ENCODE results near the gene OXT. TPM values are rescaled to one million over a fixed set of nuclear protein-coding genes. Genes with fewer than 3 reads are reported as not detected.

The OXT gene
- total and polyA plus RNA-seq, 2 of the 13 experiments (the other 11 are each of a cell fraction or from before 2014, with no cell fraction given) = not detected

GRCh38 chr20:3106658-3107463, 35.4 kb downstream of the OXT start (continued):
- TF ChIP-seq USF2 (IDR thresholded peaks at IDR 0.05; ENCODE audit: low read depth, low read length) (no peak), USF2 (CRISPR knock-in tag; IDR thresholded peaks at IDR 0.05; ENCODE audit: borderline replicate concordance) (no peak; the same call in 1 of the 2 replicates), ZUFSP (CRISPR knock-in tag; IDR thresholded peaks at IDR 0.05; ENCODE audit: borderline replicate concordance) (0 out of 2 replicates have a peak, but pooled peaks have one; percentile 45), ZNF225 (CRISPR knock-in tag; IDR thresholded peaks at IDR 0.05) (peak; percentile 24; the same call in 1 of the 2 replicates), NFE2L1 (CRISPR knock-in tag; IDR thresholded peaks at IDR 0.05; ENCODE audit: borderline replicate concordance) (peak; percentile 79; the same call in 1 of the 2 replicates), ZBTB49 (CRISPR knock-in tag; IDR thresholded peaks at IDR 0.05; ENCODE audit: borderline replicate concordance) (peak; percentile 83; the same call in 1 of the 2 replicates), MYPOP (CRISPR knock-in tag; IDR thresholded peaks at IDR 0.05) (no peak), SNAPC4 (CRISPR knock-in tag; IDR thresholded peaks at IDR 0.05) (0 out of 2 replicates have a peak, but pooled peaks have one; percentile 30), SOX5 (CRISPR knock-in tag; IDR thresholded peaks at IDR 0.05; ENCODE audit: borderline replicate concordance) (peak; percentile 35; the same call in 1 of the 2 replicates), THRA (CRISPR knock-in tag; IDR thresholded peaks at IDR 0.05; ENCODE audit: borderline replicate concordance) (peak; percentile 74; the same call in 1 of the 2 replicates)
